A549 (cell line): ENCODE measurements around the gene RASA3. TPM values are rescaled to one million over a fixed set of nuclear protein-coding genes. Genes with fewer than 3 reads are reported as not detected.

ENCODE experiments used
- ATAC-seq, 2 experiments: fragments of 200-7000 bp in 1 of 2; fragments of >200 bp in 1 of 2; cut with Nextera tagmentation in 1 of 2; cut with Tn5 transposase in 1 of 2; 3 replicates each; pipeline versions ENCODE4 v1.8.0 to v1.9.1; 2018 to 2020; ENCODE audit warnings: mild to moderate bottlenecking in 1 of 2, moderate library complexity in 1 of 2
- CTCF ChIA-PET: fragments of 300-600 bp; sonication (Branson Sonifier 250); formaldehyde crosslinking; extraction: SDS; loops from one replicate; lab custom pipeline; 2021; ENCODE audit warnings: antibody characterized with exemption, inconsistent platforms; lab: Yijun Ruan, JAX
- POLR2A ChIA-PET: fragments of 350-600 bp; formaldehyde crosslinking; extraction: SDS; loops from one replicate; lab custom pipeline; 2021; ENCODE audit warnings: antibody characterized with exemption, inconsistent platforms; lab: Yijun Ruan, JAX
- DNase-seq, 2 experiments: peaks; one replicate each; pipeline versions ENCODE4 v3.0.0 to v3.0.0-alpha.2; 2011 to 2016; ENCODE audit warnings: low read depth in 1 of 2, low spot score in 1 of 2
- FAIRE-seq: peaks from 2 replicates; lab custom pipeline; 2011; peaks lifted over from hg19 to GRCh38; lab: Jason Lieb, UNC
- H3K27ac ChIP-seq, 2 experiments: fragments of >200 bp; sonication (Bioruptor Twin); formaldehyde crosslinking; 3 replicates each; pipeline ENCODE4 v1.5.1; 2016 to 2017
- H3K4me1 ChIP-seq: fragments of >200 bp; sonication (Bioruptor Twin); formaldehyde crosslinking; 3 replicates; pipeline ENCODE4 v1.6.1; 2016
- H3K4me2 ChIP-seq: fragments of >200 bp; sonication (Bioruptor Twin); formaldehyde crosslinking; 3 replicates; pipeline ENCODE4 v1.6.1; 2016
- H3K4me3 ChIP-seq: fragments of >200 bp; sonication (Bioruptor Twin); formaldehyde crosslinking; 3 replicates; pipeline ENCODE4 v1.5.1; 2016
- H3K9me3 ChIP-seq: fragments of >200 bp; sonication (Bioruptor Twin); formaldehyde crosslinking; 3 replicates; pipeline ENCODE4 v1.6.1; 2016
- BHLHE40 ChIP-seq: IDR thresholded peaks from 2 replicates; pipeline ENCODE4 v1.6.1; 2012; ENCODE audit warnings: low read depth, low read length, inconsistent platforms
- CBX8 ChIP-seq: fragments of 200-600 bp; sonication (generic); IDR thresholded peaks from 2 replicates; pipeline ENCODE4 v1.6.1; 2016
- CHD4 ChIP-seq: fragments of 200-600 bp; sonication (generic); IDR thresholded peaks from 2 replicates; pipeline ENCODE4 v1.6.1; 2016; ENCODE audit warnings: antibody characterized with exemption, mild to moderate bottlenecking, borderline replicate concordance
- FOSL2 ChIP-seq, 2 experiments: fragments of 450-650 bp in 1 of 2; fragments of >200 bp in 1 of 2; sonication (Bioruptor Twin) in 1 of 2; formaldehyde crosslinking; IDR thresholded peaks; 2 replicates each; pipeline versions ENCODE4 v1.5.0 to v1.6.1; 2016 to 2020; ENCODE audit warnings: mild to moderate bottlenecking in 1 of 2, moderate library complexity in 1 of 2
- GATA3 ChIP-seq: IDR thresholded peaks from 2 replicates; pipeline ENCODE4 v1.6.1; 2012; ENCODE audit warnings: borderline replicate concordance
- HEYL ChIP-seq: fragments of 250-450 bp; sonication (Bioruptor Pico); IDR thresholded peaks from 2 replicates; pipeline ENCODE4 v1.8.0; 2021; ENCODE audit warnings: mild to moderate bottlenecking, moderate library complexity
- HOXB13 ChIP-seq: fragments of 250-450 bp; sonication (Bioruptor Pico); IDR thresholded peaks from 2 replicates; pipeline ENCODE4 v1.5.0; 2020; ENCODE audit warnings: low read depth, mild to moderate bottlenecking, moderate library complexity
- HOXB5 ChIP-seq: fragments of 250-450 bp; sonication (Bioruptor Pico); IDR thresholded peaks from 2 replicates; pipeline ENCODE4 v1.5.0; 2020; ENCODE audit warnings: mild to moderate bottlenecking, moderate library complexity
- JUN ChIP-seq, 2 experiments: fragments of >200 bp; sonication (Bioruptor Twin); formaldehyde crosslinking; IDR thresholded peaks; 2 replicates in 1 of 2; 3 replicates in 1 of 2; pipeline ENCODE4 v1.6.1; 2016 to 2017
- MAZ ChIP-seq: fragments of 150-350 bp; IDR thresholded peaks from 2 replicates; pipeline ENCODE4 v1.6.1; 2014; ENCODE audit warnings: antibody characterized with exemption, low read depth, low read length, borderline replicate concordance
- NR3C1 ChIP-seq: fragments of >200 bp; sonication (Bioruptor Twin); formaldehyde crosslinking; IDR thresholded peaks from 3 replicates; pipeline ENCODE4 v1.6.1; 2017
- PHF8 ChIP-seq: fragments of 200-600 bp; sonication (generic); IDR thresholded peaks from 2 replicates; pipeline ENCODE4 v1.6.1; 2016; ENCODE audit warnings: low read depth, mild to moderate bottlenecking, antibody characterized with exemption, moderate library complexity, borderline replicate concordance
- RARB ChIP-seq: fragments of 250-450 bp; sonication (Bioruptor Pico); IDR thresholded peaks from 2 replicates; pipeline ENCODE4 v1.8.0; 2021; ENCODE audit warnings: mild to moderate bottlenecking, moderate library complexity
- RNF2 ChIP-seq: fragments of 200-600 bp; sonication (generic); IDR thresholded peaks from 2 replicates; pipeline ENCODE4 v1.6.1; 2016; ENCODE audit warnings: low read depth, mild to moderate bottlenecking, antibody characterized with exemption, moderate library complexity, borderline replicate concordance
- TP53 ChIP-seq: fragments of 250-450 bp; sonication (Bioruptor Pico); IDR thresholded peaks from 2 replicates; pipeline ENCODE4 v1.5.0; 2021; ENCODE audit warnings: mild to moderate bottlenecking, moderate library complexity
- ZFP36 ChIP-seq: fragments of 450-650 bp; IDR thresholded peaks from 2 replicates; pipeline ENCODE4 v1.6.1; 2014; ENCODE audit warnings: borderline replicate concordance; ENCODE audit not compliant: partially characterized antibody
- ZSCAN20 ChIP-seq: fragments of 250-450 bp; sonication (Bioruptor Pico); IDR thresholded peaks from 2 replicates; pipeline ENCODE4 v1.8.0; 2022; ENCODE audit warnings: mild to moderate bottlenecking, moderate library complexity
- WGBS: methylation state at CpG from one replicate; pipeline ENCODE4 v1.1.6; 2017; ENCODE audit errors: missing lambda C conversion rate; 5-methylcytosine and 5-hydroxymethylcytosine counted together
- polyA plus RNA-seq, 4 experiments: library from polyadenylated mRNA; depleted of rRNA in 3 of 4; stranded (reverse); fragments of >200 nt; fragmentation: RNase III in 1 of 4; extraction: RNeasy Plus Mini Kit Qiagen cat#74134 plus additional on column Dnase treatment in 1 of 4; gene quantifications; 2 replicates in 3 of 4; 3 replicates in 1 of 4; pipeline ENCODE4 v1.2.3, GENCODE V29; 2011 to 2017
- TF ChIP-seq, protein P1 (sequence below): IDR thresholded peaks from 2 replicates; pipeline ENCODE4 v1.6.1; 2012
- TF ChIP-seq, protein P2 (sequence below): fragments of >200 bp; sonication (Bioruptor Twin); formaldehyde crosslinking; IDR thresholded peaks from 3 replicates; pipeline ENCODE4 v1.6.1; 2016
- TF ChIP-seq, protein P3 (sequence below): IDR thresholded peaks from 2 replicates; pipeline ENCODE4 v1.6.1; 2012
- TF ChIP-seq, protein P4 (sequence below): fragments of 450-650 bp; IDR thresholded peaks from 2 replicates; pipeline ENCODE4 v1.6.1; 2014; ENCODE audit warnings: antibody characterized with exemption

RASA3 gene
- polyA plus RNA-seq, 2 of the 4 experiments (the other 2 are of a cell fraction): 4.3 to 7.6 TPM

DNA sequence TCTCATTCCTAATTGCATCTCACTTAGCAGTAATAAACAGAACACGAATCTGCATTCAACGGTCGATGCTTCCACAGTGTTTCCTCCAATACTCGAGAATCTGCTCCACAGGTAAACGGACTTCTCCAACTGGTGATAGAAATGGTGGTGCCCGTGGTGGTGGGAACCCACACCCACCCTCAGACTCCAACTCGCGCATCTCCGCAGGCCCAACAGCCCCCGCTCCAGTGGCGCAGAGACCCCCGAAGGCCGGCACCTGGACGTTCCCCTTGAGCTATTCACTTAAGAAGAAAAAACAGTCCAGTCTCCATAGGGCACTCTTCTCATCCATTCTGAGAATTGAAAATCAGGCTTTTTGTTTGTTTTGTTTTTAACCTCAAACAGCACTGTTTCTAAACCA lies 13.8 kb upstream of the RASA3 start:
- no peak for FAIRE-seq
- no peak for ATAC-seq
- POLR2A ChIA-PET: no interaction called here
- Histone ChIP-seq H3K4me2 (no peak overlapping the region), H3K27ac (no peak overlapping the region), H3K4me1 (peaks cover 7% of the 10 kb centered on the region), H3K9me3 (no peaks in the 10 kb centered on the region), H3K4me3 (no peak overlapping the region)
- WGBS: 85% methylated on average over 14 of the region's 14 CpGs
- no peak for TF ChIP-seq NR3C1
- TF ChIP-seq, protein P1, sequence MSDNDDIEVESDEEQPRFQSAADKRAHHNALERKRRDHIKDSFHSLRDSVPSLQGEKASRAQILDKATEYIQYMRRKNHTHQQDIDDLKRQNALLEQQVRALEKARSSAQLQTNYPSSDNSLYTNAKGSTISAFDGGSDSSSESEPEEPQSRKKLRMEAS: no peak
- TF ChIP-seq RARB (CRISPR knock-in tag): no peak
- TF ChIP-seq TP53 (CRISPR knock-in tag): no peak
- no peak for TF ChIP-seq GATA3
- no peak for TF ChIP-seq MAZ
- no peak for TF ChIP-seq PHF8
- no peak for TF ChIP-seq HEYL
- no peak for TF ChIP-seq RNF2
- no peak for TF ChIP-seq HOXB13 (CRISPR knock-in tag)
- no peak for TF ChIP-seq HOXB5 (CRISPR knock-in tag)
- TF ChIP-seq CBX8: no peak
- no peak for TF ChIP-seq FOSL2 (IDR thresholded peaks at IDR 0.05)
- TF ChIP-seq FOSL2 (CRISPR knock-in tag; IDR thresholded peaks at IDR 0.05): no peak
- TF ChIP-seq, protein P2, sequence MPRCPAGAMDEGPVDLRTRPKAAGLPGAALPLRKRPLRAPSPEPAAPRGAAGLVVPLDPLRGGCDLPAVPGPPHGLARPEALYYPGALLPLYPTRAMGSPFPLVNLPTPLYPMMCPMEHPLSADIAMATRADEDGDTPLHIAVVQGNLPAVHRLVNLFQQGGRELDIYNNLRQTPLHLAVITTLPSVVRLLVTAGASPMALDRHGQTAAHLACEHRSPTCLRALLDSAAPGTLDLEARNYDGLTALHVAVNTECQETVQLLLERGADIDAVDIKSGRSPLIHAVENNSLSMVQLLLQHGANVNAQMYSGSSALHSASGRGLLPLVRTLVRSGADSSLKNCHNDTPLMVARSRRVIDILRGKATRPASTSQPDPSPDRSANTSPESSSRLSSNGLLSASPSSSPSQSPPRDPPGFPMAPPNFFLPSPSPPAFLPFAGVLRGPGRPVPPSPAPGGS: no peak
- TF ChIP-seq, protein P3, sequence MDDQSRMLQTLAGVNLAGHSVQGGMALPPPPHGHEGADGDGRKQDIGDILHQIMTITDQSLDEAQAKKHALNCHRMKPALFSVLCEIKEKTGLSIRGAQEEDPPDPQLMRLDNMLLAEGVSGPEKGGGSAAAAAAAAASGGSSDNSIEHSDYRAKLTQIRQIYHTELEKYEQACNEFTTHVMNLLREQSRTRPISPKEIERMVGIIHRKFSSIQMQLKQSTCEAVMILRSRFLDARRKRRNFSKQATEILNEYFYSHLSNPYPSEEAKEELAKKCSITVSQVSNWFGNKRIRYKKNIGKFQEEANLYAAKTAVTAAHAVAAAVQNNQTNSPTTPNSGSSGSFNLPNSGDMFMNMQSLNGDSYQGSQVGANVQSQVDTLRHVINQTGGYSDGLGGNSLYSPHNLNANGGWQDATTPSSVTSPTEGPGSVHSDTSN: no peak
- CTCF ChIA-PET: no interaction called here
- no peak for DNase-seq

DNA sequence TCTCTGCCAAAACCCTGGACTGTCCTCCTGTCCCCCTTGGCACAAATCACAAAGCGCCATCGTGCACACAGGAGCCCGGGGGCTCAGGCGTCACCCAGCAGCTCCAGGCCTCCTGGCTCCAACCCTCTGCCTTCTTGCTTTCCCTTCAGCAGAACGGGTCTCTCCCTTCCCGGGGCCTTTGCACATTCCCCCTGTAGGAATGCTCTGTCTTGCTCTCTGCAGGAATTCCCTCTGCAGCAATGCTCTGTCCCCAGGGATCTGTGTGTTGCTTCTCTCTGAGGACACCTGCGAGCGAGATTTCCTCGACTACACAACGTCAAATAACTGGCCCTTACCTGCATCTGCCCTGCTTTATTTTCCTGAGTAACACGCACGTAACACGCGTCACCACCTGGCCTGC lies 13.3 kb upstream of the RASA3 start:
- CTCF ChIA-PET: no interaction called here
- 94% methylated on average over 14 of the region's 14 CpGs for WGBS
- TF ChIP-seq HOXB13 (CRISPR knock-in tag): no peak
- no peak for TF ChIP-seq JUN (IDR thresholded peaks at IDR 0.05)
- no peak for TF ChIP-seq ZFP36
- TF ChIP-seq HOXB5 (CRISPR knock-in tag): no peak
- TF ChIP-seq CHD4: no peak
- no peak for TF ChIP-seq NR3C1
- TF ChIP-seq, protein P2: no peak
- TF ChIP-seq, protein P4, sequence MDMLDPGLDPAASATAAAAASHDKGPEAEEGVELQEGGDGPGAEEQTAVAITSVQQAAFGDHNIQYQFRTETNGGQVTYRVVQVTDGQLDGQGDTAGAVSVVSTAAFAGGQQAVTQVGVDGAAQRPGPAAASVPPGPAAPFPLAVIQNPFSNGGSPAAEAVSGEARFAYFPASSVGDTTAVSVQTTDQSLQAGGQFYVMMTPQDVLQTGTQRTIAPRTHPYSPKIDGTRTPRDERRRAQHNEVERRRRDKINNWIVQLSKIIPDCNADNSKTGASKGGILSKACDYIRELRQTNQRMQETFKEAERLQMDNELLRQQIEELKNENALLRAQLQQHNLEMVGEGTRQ: no peak
- TF ChIP-seq BHLHE40: no peak
- TF ChIP-seq ZSCAN20 (CRISPR knock-in tag): no peak
- TF ChIP-seq, all 56 proteins: peak for 0
- Histone ChIP-seq H3K4me1 (peaks cover 7% of the 10 kb centered on the region), H3K4me2 (no peak overlapping the region), H3K4me3 (no peak overlapping the region), H3K9me3 (no peaks in the 10 kb centered on the region), H3K27ac (no peak overlapping the region)
- ATAC-seq: no peak
- DNase-seq: no peak
- no peak for FAIRE-seq
- POLR2A ChIA-PET: no interaction called here
